ENCODE data around the gene TRMT112. TPM values are rescaled to one million over a fixed set of nuclear protein-coding genes. Genes with fewer than 3 reads are reported as not detected.

Gene TRMT112
- total RNA-seq, 3 donors from 2014 or later, result 206 to 266 (median 262) TPM

DNA sequence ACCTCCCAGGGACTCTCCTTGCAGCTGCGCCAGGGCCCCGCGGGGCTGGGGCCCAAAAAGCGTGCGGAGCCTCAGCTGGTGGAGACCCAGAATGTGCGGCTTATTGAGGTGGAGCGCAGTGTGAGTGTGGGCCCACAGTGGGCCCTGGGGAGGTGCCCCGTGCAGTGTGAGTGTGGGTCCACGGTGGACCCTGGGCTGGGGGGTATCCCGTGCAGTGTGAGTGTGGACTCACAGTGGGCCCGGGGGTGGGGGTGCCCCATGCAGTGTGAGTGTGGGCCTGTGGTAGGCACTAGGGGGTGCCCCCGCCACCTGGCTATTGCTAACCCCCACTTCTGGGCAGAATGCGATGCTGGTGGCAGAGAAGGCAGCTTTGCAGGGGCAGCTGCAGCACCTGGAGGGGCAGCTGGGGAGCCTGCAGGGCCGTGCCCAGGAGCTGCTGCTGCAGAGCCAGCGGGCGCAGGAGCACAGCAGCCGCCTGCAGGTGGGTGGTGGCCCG, 33.8 kb upstream of the TRMT112 start:
- Histone ChIP-seq H3K4me3 (no peak overlapping the region), H3K27me3 (no peaks in the 10 kb centered on the region), H3K36me3 (no peaks in the 10 kb centered on the region), H3K4me1 (no peaks in the 10 kb centered on the region), H3K9me3 (no peaks in the 10 kb centered on the region), H3K27ac (no peak overlapping the region)
- intact Hi-C loops (cut with DNase I; ENCODE audit: low total_unique reads), result no loop called here
- DNase-seq (ENCODE audit: low spot score in 2 of 2), result no peak
- TF ChIP-seq, protein P1, sequence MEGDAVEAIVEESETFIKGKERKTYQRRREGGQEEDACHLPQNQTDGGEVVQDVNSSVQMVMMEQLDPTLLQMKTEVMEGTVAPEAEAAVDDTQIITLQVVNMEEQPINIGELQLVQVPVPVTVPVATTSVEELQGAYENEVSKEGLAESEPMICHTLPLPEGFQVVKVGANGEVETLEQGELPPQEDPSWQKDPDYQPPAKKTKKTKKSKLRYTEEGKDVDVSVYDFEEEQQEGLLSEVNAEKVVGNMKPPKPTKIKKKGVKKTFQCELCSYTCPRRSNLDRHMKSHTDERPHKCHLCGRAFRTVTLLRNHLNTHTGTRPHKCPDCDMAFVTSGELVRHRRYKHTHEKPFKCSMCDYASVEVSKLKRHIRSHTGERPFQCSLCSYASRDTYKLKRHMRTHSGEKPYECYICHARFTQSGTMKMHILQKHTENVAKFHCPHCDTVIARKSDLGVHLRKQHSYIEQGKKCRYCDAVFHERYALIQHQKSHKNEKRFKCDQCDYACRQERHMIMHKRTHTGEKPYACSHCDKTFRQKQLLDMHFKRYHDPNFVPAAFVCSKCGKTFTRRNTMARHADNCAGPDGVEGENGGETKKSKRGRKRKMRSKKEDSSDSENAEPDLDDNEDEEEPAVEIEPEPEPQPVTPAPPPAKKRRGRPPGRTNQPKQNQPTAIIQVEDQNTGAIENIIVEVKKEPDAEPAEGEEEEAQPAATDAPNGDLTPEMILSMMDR (IDR thresholded peaks at IDR 0.05), result no peak
- TF ChIP-seq POLR2AphosphoS5 (IDR thresholded peaks at IDR 0.05), result no peak
- TF ChIP-seq POLR2A (IDR thresholded peaks at IDR 0.05), result no peak

- H3K27me3 ChIP-seq, result no peaks in the 10 kb centered on the region
- no peak overlapping the region for H3K27ac ChIP-seq
- no peak for DNase-seq (ENCODE audit: low spot score in 2 of 2)
- intact Hi-C loops (cut with DNase I; ENCODE audit: low total_unique reads), result no loop called here
- no peaks in the 10 kb centered on the region for H3K4me1 ChIP-seq
- TF ChIP-seq POLR2AphosphoS5 (IDR thresholded peaks at IDR 0.05) (no peak), POLR2A (IDR thresholded peaks at IDR 0.05) (no peak)
- TF ChIP-seq, protein P1 (IDR thresholded peaks at IDR 0.05), result no peak
- H3K4me3 ChIP-seq, result no peak overlapping the region
- H3K9me3 ChIP-seq, result no peaks in the 10 kb centered on the region
- H3K36me3 ChIP-seq, result no peaks in the 10 kb centered on the region
Measured at GRCh38 chr11:64349404-64349803, 32.0 kb upstream of the TRMT112 start.

GRCh38 chr11:64349025-64349387, 31.6 kb upstream of the TRMT112 start:
- H3K9me3 ChIP-seq, result no peaks in the 10 kb centered on the region
- H3K4me3 ChIP-seq, result no peak overlapping the region
- intact Hi-C loops (cut with DNase I; ENCODE audit: low total_unique reads), result no loop called here
- DNase-seq (ENCODE audit: low spot score in 2 of 2), result no peak
- no peaks in the 10 kb centered on the region for H3K36me3 ChIP-seq
- no peaks in the 10 kb centered on the region for H3K4me1 ChIP-seq
- H3K27me3 ChIP-seq, result no peaks in the 10 kb centered on the region
- H3K27ac ChIP-seq, result peak overlapping the region; percentile 72 to 80
- TF ChIP-seq POLR2A (IDR thresholded peaks at IDR 0.05) (no peak), POLR2AphosphoS5 (IDR thresholded peaks at IDR 0.05) (no peak)
- TF ChIP-seq, protein P1 (IDR thresholded peaks at IDR 0.05), result no peak

DNA sequence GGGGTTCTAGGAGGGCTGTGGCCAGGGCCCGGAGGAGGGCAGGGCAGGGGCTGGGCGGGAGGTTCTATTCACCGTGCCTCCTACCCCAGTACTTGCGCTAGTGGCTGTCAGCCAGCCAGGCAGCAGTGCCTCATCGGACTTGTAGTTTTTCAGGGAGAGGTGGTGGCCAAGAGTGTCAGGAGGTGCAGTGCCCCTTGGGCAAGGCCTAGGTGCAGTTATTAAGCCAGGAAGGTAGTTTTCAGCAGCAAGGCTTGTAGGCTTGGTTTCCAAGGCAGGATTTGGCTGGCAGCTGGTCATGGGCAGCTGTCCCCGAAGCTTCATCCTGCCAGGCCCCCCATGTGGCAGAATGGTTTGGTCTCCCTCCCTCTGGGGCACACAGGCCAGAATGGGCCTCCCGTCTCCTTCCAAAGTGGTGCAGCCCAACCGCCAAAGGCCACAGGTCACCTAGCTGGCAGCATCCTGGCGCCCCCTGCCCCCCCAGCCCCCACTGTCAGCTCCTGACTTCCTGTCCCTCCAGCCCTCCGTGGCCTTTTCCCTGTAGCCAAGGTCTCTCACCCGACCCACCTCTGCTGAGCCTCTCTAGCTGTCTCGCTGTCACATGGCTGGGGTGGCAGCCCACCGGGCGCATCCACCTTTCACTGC, 31.1 kb upstream of the TRMT112 start:
- DNase-seq (ENCODE audit: low spot score in 2 of 2), result peak in 1 of 2 donors; percentile 51
- Histone ChIP-seq H3K36me3 (no peaks in the 10 kb centered on the region), H3K27me3 (no peaks in the 10 kb centered on the region), H3K9me3 (no peaks in the 10 kb centered on the region), H3K4me1 (no peaks in the 10 kb centered on the region), H3K27ac (peak overlapping the region; percentile 72 to 80), H3K4me3 (no peak overlapping the region)
- TF ChIP-seq POLR2AphosphoS5 (IDR thresholded peaks at IDR 0.05) (no peak), POLR2A (IDR thresholded peaks at IDR 0.05) (no peak)
- TF ChIP-seq, protein P1 (IDR thresholded peaks at IDR 0.05), result no peak
- intact Hi-C loops (cut with DNase I; ENCODE audit: low total_unique reads), result no loop called here

DNA sequence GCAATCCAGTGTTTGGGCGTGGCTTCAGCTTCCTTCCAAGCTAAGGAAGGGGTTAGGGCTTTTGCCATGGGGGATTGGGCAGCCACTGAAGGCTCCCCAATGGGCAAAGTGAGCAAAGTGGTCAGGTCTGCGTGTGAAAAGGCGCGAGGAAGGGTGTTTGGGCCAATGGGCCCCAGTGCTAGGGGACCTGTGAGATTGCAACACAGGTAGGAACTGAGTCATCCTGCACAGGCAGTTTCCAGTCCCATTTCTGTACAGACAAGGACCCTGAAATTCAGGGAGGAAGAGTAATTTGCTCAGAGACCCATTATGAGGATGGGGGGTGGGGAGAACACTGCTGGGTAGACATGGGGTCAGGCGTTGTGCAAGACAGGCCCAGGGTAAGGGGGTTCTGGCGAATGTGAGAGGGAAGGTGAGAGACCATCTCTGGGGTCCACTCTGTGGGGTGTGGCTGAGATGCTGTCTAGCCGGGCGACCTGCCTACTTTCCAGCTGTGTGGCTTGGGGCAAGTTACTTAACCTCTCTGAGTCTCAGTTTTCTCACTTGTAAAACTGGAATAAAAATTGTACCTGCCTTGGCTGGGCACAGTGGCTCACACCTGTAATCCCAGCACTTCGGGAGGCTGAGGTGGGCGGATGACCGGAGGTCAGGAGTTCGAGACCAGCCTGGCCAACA, 30.0 kb upstream of the TRMT112 start:
- no peak overlapping the region for H3K4me3 ChIP-seq
- no peaks in the 10 kb centered on the region for H3K27me3 ChIP-seq
- no peaks in the 10 kb centered on the region for H3K4me1 ChIP-seq
- H3K36me3 ChIP-seq, result no peaks in the 10 kb centered on the region
- DNase-seq (ENCODE audit: low spot score in 2 of 2), result no peak
- TF ChIP-seq POLR2A (IDR thresholded peaks at IDR 0.05) (no peak), POLR2AphosphoS5 (IDR thresholded peaks at IDR 0.05) (no peak)
- TF ChIP-seq, protein P1 (IDR thresholded peaks at IDR 0.05), result no peak
- no peaks in the 10 kb centered on the region for H3K9me3 ChIP-seq
- H3K27ac ChIP-seq, result peak overlapping the region in 1 of 2 donors; percentile 72
- intact Hi-C loops (cut with DNase I; ENCODE audit: low total_unique reads), result no loop called here
